Dendritic cell treated with granulocyte-macrophage colony-stimulating factor and Interleukin-4, amounts not matched to agents 40 ng/mL and 50 ng/mL, for 4 days (primary cell): ENCODE results near the gene SLC7A8.

Source experiments
- H3K27ac Mint-ChIP-seq: one replicate; pipeline ENCODE4 v1.8.0; 2022; ENCODE audit warnings: mild to moderate bottlenecking, mixed read lengths
- H3K27me3 Mint-ChIP-seq: one replicate; pipeline ENCODE4 v1.8.0; 2022; ENCODE audit warnings: mild to moderate bottlenecking, mixed read lengths
- H3K36me3 Mint-ChIP-seq: one replicate; pipeline ENCODE4 v1.8.0; 2022; ENCODE audit warnings: low read depth, mixed read lengths
- H3K4me1 Mint-ChIP-seq: one replicate; pipeline ENCODE4 v1.8.0; 2022; ENCODE audit warnings: low read depth, mixed read lengths
- H3K4me3 Mint-ChIP-seq: one replicate; pipeline ENCODE4 v1.8.0; 2022; ENCODE audit warnings: mild to moderate bottlenecking, moderate library complexity, mixed read lengths
- H3K9me3 Mint-ChIP-seq: one replicate; pipeline ENCODE4 v1.8.0; 2022; ENCODE audit warnings: mixed read lengths
- intact Hi-C: fragments of 100-400 bp; cut with micrococcal nuclease; formaldehyde crosslinking; loops from one replicate; pipeline ENCODE4 v1.15.0; 2022

SLC7A8 gene

DNA sequence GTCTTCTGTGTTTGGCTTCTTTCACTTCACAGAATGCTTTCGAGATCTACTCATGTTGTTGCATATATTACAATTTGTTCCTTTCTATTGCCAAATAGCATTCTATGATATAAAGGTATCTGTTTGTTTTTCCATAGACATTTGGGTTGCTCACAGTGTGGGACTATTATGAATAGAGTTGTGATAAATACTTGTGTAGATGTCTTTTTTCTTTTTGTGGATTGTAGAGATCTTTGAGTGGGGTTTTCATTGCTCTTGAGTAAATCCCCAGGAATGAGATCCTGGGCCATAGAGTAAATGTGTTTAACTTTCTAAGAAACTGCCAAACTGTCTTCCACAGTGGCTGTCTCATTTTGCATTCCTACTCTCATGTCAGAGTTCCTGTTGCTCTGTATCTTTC lies 39.5 kb downstream of the SLC7A8 start:
- Mint-ChIP-seq H3K4me1 (peaks cover 27% of the 10 kb centered on the region), H3K27ac (no peak overlapping the region), H3K36me3 (peaks cover 100% of the 10 kb centered on the region), H3K9me3 (no peaks in the 10 kb centered on the region), H3K27me3 (no peaks in the 10 kb centered on the region), H3K4me3 (no peak overlapping the region)
- intact Hi-C loops: no loop called here

GRCh38 chr14:23142826-23143225 lies 40.6 kb downstream of the SLC7A8 start:
- intact Hi-C loops: no loop called here
- Mint-ChIP-seq H3K4me3 (no peak overlapping the region), H3K27ac (no peak overlapping the region), H3K9me3 (no peaks in the 10 kb centered on the region), H3K4me1 (peaks cover 22% of the 10 kb centered on the region), H3K36me3 (peaks cover 100% of the 10 kb centered on the region), H3K27me3 (no peaks in the 10 kb centered on the region)

GRCh38 chr14:23141706-23142444 lies 41.6 kb downstream of the SLC7A8 start:
- H3K9me3 Mint-ChIP-seq: no peaks in the 10 kb centered on the region
- H3K4me3 Mint-ChIP-seq: no peak overlapping the region
- no peak overlapping the region for H3K27ac Mint-ChIP-seq
- peaks cover 12% of the 10 kb centered on the region for H3K4me1 Mint-ChIP-seq
- peaks cover 100% of the 10 kb centered on the region for H3K36me3 Mint-ChIP-seq
- H3K27me3 Mint-ChIP-seq: no peaks in the 10 kb centered on the region
- intact Hi-C loops: no loop called here

DNA sequence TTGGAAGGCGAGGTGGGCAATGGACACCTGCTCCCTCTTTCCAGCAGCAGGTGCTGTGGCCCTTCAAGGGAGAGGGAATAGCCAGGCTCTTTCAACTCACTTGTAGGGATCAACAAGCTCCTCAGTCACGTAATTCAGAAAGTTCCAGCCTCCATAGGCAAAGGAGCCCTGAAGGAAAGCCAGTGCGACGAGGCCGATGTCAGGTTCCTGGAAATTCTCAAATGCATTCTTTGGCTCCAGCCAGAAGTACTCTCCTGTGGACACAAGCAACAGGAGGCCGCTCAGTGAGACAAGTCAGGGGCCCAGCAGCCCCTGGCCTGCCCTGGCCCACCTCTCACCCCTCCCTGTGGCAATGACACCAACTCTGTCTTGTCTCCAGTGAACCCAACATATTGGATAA lies 43.1 kb downstream of the SLC7A8 start:
- intact Hi-C loops: no loop called here
- no peaks in the 10 kb centered on the region for H3K9me3 Mint-ChIP-seq
- no peak overlapping the region for H3K4me3 Mint-ChIP-seq
- no peak overlapping the region for H3K27ac Mint-ChIP-seq
- no peaks in the 10 kb centered on the region for H3K27me3 Mint-ChIP-seq
- H3K4me1 Mint-ChIP-seq: peaks cover 6% of the 10 kb centered on the region
- H3K36me3 Mint-ChIP-seq: peaks cover 100% of the 10 kb centered on the region

DNA sequence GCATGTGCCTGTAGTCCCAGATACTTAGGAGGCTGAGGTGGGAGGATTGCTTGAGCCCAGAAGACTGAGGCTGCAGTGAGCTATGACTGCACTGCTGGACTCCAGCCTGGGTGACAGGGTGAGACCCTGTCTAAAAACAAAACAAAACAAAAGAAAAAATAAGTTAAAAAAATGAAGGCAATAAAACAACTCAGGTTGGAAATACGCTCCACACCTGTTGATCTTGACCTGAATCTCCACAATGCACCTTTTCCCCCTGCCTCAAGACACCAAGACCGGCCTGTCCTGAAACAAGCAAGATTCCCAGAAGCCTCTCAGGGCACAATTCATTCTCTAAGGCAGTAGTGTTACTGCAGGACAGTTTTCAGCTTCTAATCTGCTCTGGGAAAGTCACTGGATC lies 43.6 kb downstream of the SLC7A8 start:
- intact Hi-C loops: no loop called here
- Mint-ChIP-seq H3K36me3 (peaks cover 98% of the 10 kb centered on the region), H3K4me3 (no peak overlapping the region), H3K9me3 (no peaks in the 10 kb centered on the region), H3K4me1 (peaks cover 6% of the 10 kb centered on the region), H3K27me3 (no peaks in the 10 kb centered on the region), H3K27ac (peak overlapping the region; percentile 14)

GRCh38 chr14:23137813-23138535 lies 45.5 kb downstream of the SLC7A8 start:
- Mint-ChIP-seq H3K27me3 (no peaks in the 10 kb centered on the region), H3K4me1 (peaks cover 6% of the 10 kb centered on the region), H3K9me3 (no peaks in the 10 kb centered on the region), H3K36me3 (peaks cover 91% of the 10 kb centered on the region), H3K27ac (no peak overlapping the region), H3K4me3 (no peak overlapping the region)
- intact Hi-C loops: no loop called here

- intact Hi-C loops: no loop called here
- Mint-ChIP-seq H3K27ac (no peak overlapping the region), H3K36me3 (peaks cover 91% of the 10 kb centered on the region), H3K4me3 (no peak overlapping the region), H3K4me1 (peaks cover 6% of the 10 kb centered on the region), H3K27me3 (no peaks in the 10 kb centered on the region), H3K9me3 (no peaks in the 10 kb centered on the region)
Observed at GRCh38 chr14:23137192-23137812, 46.2 kb downstream of the SLC7A8 start.

DNA sequence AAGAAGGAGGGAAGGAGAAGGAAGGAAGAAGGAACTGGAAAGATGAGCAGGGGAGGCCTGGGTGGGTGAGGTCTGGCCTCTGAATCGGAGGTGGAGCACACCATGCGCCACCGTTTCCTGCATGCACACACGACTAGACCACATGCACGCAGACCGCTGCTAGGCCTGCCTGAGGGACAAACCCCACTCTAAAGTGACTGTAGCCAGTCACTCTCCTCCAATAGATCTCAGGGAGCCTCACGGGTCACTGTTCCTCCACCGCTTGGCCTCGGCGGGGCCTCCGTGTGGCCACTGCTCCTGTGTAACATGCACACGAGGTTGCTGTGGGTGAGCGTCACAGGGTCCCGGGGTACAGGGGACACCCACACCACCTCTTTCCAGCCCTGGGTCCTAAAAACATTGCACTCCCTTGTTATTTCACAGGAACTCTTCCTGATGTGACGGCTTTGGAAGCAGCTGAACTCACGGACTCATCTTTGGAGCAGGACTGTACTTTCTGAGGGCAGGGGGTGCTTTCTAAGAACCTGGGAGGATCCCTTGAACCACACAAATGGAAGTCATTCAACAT lies 46.8 kb downstream of the SLC7A8 start:
- intact Hi-C loops: no loop called here
- no peaks in the 10 kb centered on the region for H3K9me3 Mint-ChIP-seq
- H3K4me1 Mint-ChIP-seq: peaks cover 6% of the 10 kb centered on the region
- H3K27me3 Mint-ChIP-seq: no peaks in the 10 kb centered on the region
- H3K27ac Mint-ChIP-seq: no peak overlapping the region
- H3K4me3 Mint-ChIP-seq: no peak overlapping the region
- peaks cover 91% of the 10 kb centered on the region for H3K36me3 Mint-ChIP-seq

- H3K4me1 Mint-ChIP-seq: peaks cover 43% of the 10 kb centered on the region
- H3K36me3 Mint-ChIP-seq: peaks cover 91% of the 10 kb centered on the region
- no peak overlapping the region for H3K27ac Mint-ChIP-seq
- H3K4me3 Mint-ChIP-seq: no peak overlapping the region
- H3K9me3 Mint-ChIP-seq: no peaks in the 10 kb centered on the region
- intact Hi-C loops: no loop called here
- H3K27me3 Mint-ChIP-seq: no peaks in the 10 kb centered on the region
Observed at GRCh38 chr14:23132970-23133369, 50.5 kb downstream of the SLC7A8 start.

GRCh38 chr14:23131482-23131881 lies 52.0 kb downstream of the SLC7A8 start:
- Mint-ChIP-seq H3K36me3 (peaks cover 91% of the 10 kb centered on the region), H3K27me3 (no peaks in the 10 kb centered on the region), H3K4me1 (peaks cover 44% of the 10 kb centered on the region), H3K9me3 (no peaks in the 10 kb centered on the region), H3K4me3 (no peak overlapping the region), H3K27ac (peak overlapping the region; percentile 2)
- intact Hi-C loops: no loop called here

GRCh38 chr14:23130871-23131270 lies 52.6 kb downstream of the SLC7A8 start:
- Mint-ChIP-seq H3K27me3 (no peaks in the 10 kb centered on the region), H3K9me3 (no peaks in the 10 kb centered on the region), H3K27ac (peak overlapping the region; percentile 2), H3K4me1 (peaks cover 44% of the 10 kb centered on the region), H3K36me3 (peaks cover 91% of the 10 kb centered on the region), H3K4me3 (no peak overlapping the region)
- intact Hi-C loops: no loop called here

GRCh38 chr14:23129759-23130316 lies 53.6 kb downstream of the SLC7A8 start:
- Mint-ChIP-seq H3K27me3 (no peaks in the 10 kb centered on the region), H3K4me1 (peaks cover 45% of the 10 kb centered on the region), H3K36me3 (peaks cover 93% of the 10 kb centered on the region), H3K9me3 (no peaks in the 10 kb centered on the region), H3K4me3 (no peak overlapping the region), H3K27ac (no peak overlapping the region)
- intact Hi-C loops: no loop called here

DNA sequence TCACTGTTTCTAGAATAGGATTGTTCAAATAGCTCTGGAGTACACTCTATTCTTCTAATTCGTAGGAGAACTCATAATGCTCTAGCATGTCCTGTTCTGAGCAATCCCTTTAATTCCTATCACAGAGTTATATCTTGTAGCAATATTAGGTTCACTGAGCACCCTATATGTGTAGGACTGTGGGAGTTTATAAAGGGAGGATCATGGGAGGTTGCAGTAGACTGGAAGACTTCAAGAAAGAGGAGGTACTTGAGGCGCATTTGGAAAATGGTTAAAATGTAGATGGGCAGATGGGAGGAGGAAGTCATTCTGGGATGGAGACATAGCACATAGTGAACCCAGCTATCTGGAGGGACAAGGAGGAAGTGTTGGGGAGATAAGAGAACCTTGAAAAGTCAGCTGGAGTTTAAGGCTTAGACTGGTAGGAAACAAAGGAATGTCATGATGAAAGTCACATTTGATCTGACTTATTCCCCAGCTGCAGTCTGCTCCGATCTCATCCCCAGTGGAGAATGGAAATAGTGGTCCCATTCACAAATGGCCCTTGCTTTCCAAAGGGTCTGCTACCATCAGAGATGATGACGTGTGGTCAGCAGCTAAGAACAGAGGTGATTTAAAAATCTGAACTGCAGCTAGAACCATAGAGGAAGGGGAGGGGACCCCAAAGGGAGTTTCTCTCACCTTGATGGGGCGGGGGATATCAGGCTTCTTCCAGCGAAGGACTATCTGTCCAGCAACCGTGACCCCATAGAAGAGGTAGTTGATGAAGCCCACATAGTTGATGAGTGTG lies 54.3 kb downstream of the SLC7A8 start:
- Mint-ChIP-seq H3K27ac (no peak overlapping the region), H3K36me3 (peaks cover 97% of the 10 kb centered on the region), H3K27me3 (no peaks in the 10 kb centered on the region), H3K9me3 (no peaks in the 10 kb centered on the region), H3K4me3 (no peak overlapping the region), H3K4me1 (peaks cover 50% of the 10 kb centered on the region)
- intact Hi-C loops: no loop called here
